ENCODE measurements around the gene TRHDE.
A peak's percentile ranks its signal among the peaks of the same experiment; 100 is the strongest.
"Not testable (repeated sequence)": the region's sequence is repeated elsewhere in the genome, so short reads cannot be mapped to it uniquely, and the experiment has no call there.

The TRHDE gene

GRCh38 chr12:72535212-72535990 lies 263.2 kb downstream of the TRHDE start:
- peak; percentile 11 for DNase-seq

GRCh38 chr12:72540811-72541210 lies 268.6 kb downstream of the TRHDE start:
- DNase-seq = no peak

GRCh38 chr12:72543777-72544467 lies 271.8 kb downstream of the TRHDE start:
- DNase-seq = no peak

- no peak for DNase-seq
These were observed 273.9 kb downstream of the TRHDE start for GRCh38 chr12:72546106-72546505.

- DNase-seq = no peak
These were observed 275.4 kb downstream of the TRHDE start for GRCh38 chr12:72547573-72547972.

GRCh38 chr12:72549184-72549583 lies 277.0 kb downstream of the TRHDE start:
- no peak for DNase-seq

DNA sequence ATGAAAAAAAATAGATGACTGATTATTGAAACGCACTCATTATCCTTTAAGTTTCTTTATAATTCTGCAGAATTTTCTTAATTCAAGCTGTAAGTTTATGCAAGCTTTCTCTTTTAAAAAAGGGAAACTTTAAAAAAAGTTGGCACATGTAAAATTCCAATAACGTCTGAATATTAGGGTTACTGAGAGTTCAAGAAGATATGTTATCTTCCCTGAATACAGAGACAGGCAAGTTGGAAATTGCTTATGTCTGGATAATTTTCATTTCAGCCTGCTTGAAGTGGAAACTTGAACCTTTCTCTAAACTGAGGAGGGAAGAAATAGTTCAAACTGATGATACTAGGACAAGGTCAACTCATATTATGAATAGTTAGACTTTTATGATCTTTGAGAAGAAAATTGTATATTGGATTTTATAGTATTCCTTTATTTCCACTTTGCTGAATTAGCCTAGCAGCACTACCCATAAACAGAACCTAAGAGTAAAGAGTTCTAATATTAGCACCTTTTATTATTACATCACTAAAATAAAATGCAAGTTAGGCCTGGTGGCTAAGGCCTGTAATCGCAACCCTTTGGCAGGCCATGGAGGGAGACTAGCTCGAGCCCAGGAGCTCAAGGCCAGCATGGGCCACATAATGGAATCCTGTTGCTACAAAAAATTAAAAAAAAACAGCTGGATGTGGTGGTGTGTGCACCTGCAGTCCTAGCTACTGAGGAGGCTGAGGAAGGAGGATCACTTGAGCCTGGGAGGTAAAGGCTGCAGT lies 288.0 kb downstream of the TRHDE start:
- no peak for DNase-seq

- peak; percentile 49 for DNase-seq
These were observed 298.4 kb downstream of the TRHDE start for GRCh38 chr12:72570601-72571000.

DNA sequence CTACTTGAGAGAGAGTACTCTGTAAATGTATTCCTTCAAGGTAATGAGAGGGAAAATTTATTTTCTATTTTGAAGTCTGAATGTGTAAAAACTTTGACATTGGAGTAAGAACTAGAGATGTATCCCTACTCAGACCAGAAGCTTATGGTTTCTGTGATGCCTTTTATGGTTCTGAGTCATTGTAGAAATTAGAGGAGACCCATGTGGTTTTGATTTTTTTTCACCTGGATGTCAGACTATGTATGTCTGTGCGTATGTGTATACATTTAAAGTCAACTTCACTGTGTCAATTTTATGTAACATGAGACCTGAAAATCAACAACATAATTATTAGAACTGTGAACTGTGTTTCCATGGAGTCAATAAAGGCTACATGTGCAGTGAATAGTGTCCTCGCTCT lies 302.0 kb downstream of the TRHDE start:
- no peak for DNase-seq

GRCh38 chr12:72578327-72578726 lies 306.2 kb downstream of the TRHDE start:
- no peak for DNase-seq

- peak; percentile 90 for DNase-seq
These were observed 314.3 kb downstream of the TRHDE start for GRCh38 chr12:72586456-72586855.

DNA sequence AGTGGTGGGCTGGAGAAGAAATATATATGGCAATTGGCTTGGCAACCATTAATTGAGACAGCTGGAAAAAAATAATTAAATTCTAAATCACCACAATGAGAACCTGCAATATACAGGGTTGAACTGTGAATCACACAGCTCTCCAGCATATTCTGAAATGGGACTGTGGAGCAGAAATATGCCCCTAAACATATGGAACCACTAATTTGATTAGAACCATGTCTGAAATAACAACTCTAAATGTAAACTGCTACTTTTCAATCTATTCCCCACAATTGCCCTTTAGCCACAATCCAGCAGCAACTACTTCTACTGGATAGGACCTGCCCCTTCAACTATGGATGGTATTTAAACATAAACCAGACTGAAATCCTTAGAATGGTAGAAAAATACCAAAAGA lies 330.4 kb downstream of the TRHDE start:
- DNase-seq = no peak

DNA sequence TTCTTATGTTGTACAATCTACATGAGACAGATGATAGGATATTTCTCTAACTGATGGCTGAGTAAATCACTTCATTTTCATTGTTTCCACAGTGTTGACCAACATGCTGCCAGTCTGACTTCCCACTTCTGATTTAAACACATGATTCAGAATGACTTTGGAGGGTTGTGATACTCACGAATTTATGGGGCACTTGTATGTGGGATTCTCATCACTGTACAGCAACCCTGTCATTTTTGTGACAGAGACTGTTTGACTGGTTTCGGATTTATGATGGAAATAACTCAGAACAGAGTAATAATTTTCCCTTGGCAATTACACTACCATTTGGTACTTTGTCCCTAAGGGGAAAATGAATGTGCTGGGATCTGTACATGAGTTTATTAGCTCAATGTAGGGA lies 333.8 kb downstream of the TRHDE start:
- DNase-seq = no peak

DNA sequence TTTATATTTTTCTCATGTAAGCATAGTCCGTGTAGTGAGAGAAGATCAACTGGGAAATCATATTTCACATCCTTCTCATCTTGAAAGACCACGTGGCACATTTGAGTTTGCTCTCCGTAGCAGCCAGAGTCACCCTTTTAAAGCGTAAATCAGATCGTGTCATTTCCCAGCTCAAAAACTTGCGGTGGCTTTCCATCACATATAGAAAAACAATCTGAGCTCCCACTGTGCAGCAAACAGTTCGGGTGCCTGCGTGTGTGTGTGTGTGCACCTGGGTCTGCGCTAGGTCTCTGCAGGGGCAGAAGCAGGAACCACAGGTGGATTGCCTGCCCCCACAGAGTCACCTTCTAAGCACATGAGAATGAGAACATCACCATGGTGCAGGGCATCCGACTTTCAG lies 338.2 kb downstream of the TRHDE start:
- DNase-seq = no peak

- DNase-seq = no peak
These were observed 338.7 kb downstream of the TRHDE start for GRCh38 chr12:72610854-72611358.

DNA sequence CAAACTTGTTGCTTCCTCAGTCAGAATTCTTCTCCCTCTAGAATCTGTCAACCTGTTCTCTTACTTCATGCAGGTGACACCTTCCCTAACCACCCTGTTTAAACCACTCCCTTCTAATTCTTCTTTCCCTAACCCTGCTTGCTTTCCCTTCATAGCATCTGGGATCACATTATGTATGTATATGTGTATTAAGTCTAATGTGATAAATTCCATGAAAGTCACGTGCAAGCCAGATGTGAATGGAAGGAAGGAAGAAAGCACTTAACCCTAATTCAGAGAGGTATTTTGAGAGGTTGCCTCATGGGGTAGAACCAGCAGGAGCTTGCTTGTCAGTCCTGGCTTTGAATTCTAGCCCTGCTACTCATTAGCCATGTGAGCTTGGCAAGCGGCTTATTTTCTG lies 340.0 kb downstream of the TRHDE start:
- no peak for DNase-seq

DNA sequence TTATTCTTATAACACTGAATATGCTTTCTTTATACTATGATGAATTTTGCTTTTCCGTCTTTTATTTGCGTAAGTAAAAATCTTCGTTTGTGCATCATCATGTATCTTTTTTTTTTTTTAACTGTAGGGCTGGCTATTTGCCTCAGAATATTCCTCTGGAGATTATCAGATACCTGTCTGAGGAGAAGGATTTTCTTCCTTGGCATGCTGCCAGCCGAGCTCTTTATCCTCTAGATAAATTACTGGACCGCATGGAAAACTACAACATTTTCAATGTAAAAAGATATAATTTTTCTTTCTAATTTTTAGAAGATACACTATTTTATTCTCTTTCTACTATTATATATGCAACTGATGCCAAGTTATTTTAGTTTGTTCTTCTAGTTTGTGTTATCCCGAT lies 346.6 kb downstream of the TRHDE start:
- DNase-seq = peak; percentile 81

GRCh38 chr12:72622556-72622955 lies 350.4 kb downstream of the TRHDE start:
- no peak for DNase-seq

DNA sequence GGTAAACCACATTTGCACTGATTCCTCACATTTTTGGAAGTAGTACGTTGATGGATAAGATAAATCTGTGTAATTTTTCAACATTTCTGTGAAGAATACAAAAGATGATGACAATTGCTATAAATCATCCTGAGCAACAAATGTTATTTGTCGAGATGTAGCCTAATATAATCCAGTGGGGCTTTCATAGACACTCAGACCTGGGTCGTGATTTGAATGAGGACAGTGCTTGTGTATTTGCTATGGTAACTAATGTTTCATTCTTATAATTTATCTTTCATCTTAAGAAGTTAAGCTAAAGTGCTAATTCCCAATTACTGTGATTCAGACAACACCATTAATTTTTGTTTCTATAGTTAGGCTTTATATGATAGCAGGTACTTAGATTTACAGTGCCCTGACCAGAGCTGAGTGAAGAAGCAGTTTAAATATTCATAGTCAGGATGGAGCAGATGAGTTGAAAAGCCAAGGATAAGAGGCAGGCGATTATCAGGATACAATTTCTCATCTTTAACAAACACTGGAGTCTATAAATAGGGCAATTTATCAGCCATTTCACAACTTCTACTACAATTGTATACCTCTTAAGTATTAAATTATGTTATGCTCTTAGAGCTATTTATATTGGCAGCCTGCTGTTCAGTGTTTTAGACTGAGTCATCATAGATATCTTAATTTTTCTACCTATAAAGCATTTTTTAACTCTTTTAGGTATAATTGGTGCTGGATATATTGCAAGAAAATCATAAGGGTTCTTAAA lies 359.9 kb downstream of the TRHDE start:
- peak; percentile 6 for DNase-seq

DNA sequence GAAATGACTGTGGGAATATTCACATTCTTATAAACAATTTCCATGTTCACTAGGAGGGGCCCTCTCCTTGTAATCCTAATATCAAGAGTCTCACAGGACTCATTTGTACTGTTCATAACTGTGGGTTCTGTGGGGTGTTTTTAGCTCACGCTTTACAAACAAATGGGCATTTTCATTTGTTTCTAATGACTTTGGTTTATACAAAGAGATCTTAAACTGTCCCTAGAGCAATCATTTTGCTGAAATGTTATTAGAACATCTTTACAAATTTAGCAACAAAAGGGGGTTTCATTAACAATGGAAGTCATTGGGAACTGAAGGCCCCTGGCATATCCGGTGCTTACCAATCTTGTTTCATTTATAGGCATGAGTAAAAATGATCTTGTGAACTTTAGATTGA lies 370.5 kb downstream of the TRHDE start:
- no peak for DNase-seq

GRCh38 chr12:72647139-72647538 lies 375.0 kb downstream of the TRHDE start:
- DNase-seq = no peak

- peak; percentile 56 for DNase-seq
These were observed 386.4 kb downstream of the TRHDE start for GRCh38 chr12:72658615-72659014.

- DNase-seq = not testable (repeated sequence)
These were observed 388.0 kb downstream of the TRHDE start for GRCh38 chr12:72660174-72660573.
